ENCODE measurements around the gene MOBP.

Gene MOBP

DNA sequence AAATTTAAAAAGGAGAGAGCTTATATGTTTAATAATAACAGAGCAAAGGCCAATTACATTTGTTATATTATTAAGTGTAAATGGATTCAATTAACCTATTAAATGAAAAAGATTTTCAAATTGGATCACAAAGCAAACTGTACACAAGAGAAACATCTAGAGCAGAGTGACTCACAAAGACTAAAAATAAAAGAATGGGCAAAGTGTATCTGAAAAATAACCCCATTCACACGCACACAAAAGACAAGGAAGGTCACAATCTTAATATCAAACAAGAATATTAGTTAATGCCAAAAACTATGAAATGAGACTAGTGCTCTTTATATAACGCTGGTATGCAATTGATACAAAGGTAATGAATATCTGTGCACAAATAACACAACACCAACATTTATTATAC is 65.7 kb downstream of the MOBP start:
- no peak for DNase-seq (ENCODE audit: low read depth)
- H3K4me3 ChIP-seq (ENCODE audit: low read length) = no peak overlapping the region
- TF ChIP-seq, protein P1, sequence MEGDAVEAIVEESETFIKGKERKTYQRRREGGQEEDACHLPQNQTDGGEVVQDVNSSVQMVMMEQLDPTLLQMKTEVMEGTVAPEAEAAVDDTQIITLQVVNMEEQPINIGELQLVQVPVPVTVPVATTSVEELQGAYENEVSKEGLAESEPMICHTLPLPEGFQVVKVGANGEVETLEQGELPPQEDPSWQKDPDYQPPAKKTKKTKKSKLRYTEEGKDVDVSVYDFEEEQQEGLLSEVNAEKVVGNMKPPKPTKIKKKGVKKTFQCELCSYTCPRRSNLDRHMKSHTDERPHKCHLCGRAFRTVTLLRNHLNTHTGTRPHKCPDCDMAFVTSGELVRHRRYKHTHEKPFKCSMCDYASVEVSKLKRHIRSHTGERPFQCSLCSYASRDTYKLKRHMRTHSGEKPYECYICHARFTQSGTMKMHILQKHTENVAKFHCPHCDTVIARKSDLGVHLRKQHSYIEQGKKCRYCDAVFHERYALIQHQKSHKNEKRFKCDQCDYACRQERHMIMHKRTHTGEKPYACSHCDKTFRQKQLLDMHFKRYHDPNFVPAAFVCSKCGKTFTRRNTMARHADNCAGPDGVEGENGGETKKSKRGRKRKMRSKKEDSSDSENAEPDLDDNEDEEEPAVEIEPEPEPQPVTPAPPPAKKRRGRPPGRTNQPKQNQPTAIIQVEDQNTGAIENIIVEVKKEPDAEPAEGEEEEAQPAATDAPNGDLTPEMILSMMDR (conservative IDR thresholded peaks at IDR 0.05; ENCODE audit: low read depth, low read length) = no peak

DNA sequence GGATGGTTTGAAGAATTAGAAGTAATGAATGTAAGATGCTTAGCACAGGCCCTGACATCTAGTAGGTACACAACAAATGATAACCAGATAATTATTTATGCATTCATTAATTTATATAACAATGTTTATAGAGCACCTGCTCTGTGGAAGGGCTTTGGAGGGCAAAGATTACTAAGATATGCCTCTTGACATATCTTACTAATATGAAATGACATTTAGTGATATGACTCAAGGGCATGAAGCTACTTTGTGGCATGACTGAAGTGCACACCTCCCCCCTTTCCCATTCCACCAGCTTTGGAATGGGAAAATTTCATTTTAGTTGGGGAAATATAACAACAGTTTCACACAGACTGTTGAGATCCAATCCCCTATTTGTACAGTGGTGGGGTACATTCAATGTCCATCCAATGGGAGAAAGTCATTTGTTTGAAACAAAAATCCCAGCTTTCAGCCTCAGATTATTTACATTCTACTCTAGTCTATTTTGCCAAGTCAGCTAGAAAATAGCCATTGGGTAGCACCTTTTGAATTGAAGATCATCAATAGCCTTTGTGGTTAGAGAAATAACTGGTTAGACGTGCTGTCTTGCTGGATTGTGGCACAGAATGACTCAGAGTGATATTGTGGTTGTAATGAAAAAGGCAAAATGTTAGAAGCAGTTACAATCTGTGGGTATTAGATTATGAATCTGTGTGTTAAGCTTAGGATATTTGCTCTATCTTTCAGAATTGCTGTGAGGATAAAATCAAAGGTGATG is 72.9 kb downstream of the MOBP start:
- DNase-seq (ENCODE audit: low read depth) = no peak
- H3K4me3 ChIP-seq (ENCODE audit: low read length) = no peak overlapping the region
- TF ChIP-seq, protein P1 (conservative IDR thresholded peaks at IDR 0.05; ENCODE audit: low read depth, low read length) = no peak

DNA sequence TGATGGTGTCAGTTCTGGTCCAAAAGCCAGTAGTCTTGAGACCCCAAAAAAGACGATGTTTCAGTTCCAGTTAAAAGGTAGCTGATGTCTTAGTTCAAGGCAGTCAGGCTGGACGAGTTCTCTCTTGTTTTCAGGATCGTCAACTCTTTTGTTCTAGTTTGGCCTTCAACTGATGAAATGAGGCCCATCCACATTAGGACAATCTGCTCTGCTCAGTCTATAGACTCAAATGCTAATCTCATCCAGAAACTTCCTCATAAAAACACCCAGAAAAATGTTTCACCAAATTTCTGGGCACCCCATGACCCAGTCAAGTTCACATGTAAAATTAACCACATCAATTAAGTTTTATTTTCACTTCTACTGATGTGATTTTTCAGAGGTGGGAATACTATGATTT is 74.0 kb downstream of the MOBP start:
- TF ChIP-seq, protein P1 (conservative IDR thresholded peaks at IDR 0.05; ENCODE audit: low read depth, low read length) = no peak
- H3K4me3 ChIP-seq (ENCODE audit: low read length) = no peak overlapping the region

DNA sequence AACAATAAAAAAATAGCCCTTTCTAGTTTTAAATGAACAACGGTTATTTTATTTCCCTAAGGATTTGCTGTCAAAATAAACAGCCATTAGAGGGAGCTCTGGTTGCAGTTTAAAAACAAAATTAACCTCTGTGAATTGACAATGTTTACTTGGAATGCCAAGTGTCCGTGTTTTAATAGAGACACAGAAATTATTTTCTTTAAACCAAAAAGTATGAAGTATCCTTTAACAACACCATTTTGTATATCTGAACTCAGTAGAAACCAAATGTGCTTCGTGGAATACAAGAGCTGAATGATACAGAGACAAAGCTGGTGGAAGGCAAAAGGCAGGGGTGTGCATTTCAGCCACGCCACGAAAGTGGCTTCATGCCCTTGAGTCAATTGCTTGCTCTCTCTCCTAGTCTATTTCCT is 74.4 kb downstream of the MOBP start:
- no peak overlapping the region for H3K4me3 ChIP-seq (ENCODE audit: low read length)
- TF ChIP-seq, protein P1 (conservative IDR thresholded peaks at IDR 0.05; ENCODE audit: low read depth, low read length) = peak; percentile 58
- DNase-seq (ENCODE audit: low read depth) = no peak

More for the DNA sequence above, 74.0 kb downstream of the MOBP start:
- no peak for DNase-seq (ENCODE audit: low read depth)

DNA sequence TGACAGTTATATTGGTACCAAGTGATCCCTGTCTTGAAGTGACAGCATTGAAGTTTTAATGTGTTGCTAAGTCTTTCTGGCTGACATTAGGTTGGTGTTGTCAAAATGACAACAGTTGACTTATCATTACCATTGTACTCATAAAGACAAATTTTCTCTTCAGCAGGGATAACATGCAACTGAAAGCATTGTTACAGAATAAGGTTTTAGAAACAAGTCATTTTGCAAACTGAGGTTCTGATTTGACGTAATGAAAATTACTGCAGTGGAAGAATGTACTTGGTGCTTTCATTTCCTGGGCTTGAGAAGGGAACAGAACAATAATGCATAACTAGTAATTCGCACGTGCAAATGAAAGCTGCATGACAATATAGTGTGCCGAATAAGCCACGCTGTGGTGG is 75.1 kb downstream of the MOBP start:
- TF ChIP-seq, protein P1 (conservative IDR thresholded peaks at IDR 0.05; ENCODE audit: low read depth, low read length) = no peak
- DNase-seq (ENCODE audit: low read depth) = no peak
- H3K4me3 ChIP-seq (ENCODE audit: low read length) = no peak overlapping the region

DNA sequence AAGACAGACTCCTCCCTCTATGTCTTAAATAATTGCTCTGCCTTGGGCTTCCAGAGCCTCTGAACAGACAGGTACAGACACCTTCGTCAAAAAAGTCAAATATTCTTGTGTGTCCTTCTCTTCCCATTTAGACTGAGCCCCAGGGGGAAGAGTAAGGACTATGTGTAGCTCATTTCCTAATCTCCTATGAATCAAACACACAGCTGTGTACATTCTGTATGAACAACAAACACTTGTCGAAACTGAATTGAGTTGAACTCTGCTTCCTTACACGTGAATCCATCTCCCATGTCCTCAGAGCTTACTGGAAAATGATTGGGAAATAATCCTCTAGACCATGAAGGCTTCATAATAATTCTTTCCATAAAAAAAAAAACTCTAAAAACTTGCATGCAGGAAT is 80.8 kb downstream of the MOBP start:
- TF ChIP-seq, protein P1 (conservative IDR thresholded peaks at IDR 0.05; ENCODE audit: low read depth, low read length) = no peak
- no peak for DNase-seq (ENCODE audit: low read depth)
- no peak overlapping the region for H3K4me3 ChIP-seq (ENCODE audit: low read length)

DNA sequence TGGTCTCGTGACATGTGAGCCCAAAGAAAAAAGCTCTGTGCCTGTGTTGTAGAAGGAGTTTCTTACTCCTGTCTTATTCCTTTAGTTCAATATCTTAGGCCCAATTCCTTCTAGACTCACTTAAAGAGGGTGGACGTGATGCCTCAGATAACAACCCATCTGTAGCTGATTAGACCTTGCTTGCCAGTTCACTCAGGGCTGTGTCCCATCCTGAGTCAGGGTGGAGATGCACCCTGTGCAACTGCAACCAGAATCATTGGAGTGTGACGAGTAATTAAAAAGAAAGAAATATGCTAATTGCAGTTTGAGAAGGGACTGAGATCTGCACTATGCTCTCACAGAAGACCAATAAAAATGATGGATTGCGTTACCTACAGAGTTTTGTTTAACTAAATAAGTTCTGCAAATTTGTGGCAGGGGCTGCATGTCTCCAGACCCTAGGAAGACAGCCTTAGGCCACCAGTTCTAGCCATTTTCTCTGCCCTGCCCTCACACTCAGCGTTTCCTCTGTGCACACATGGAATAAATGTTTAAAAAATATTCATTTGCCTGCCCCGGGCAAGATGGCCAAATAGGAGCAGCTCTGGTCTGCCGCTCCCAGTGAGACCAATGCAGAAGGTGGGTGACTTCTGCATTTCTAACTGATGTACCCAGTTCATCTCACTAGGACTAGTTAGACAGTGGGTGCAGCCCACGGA is 83.0 kb downstream of the MOBP start:
- TF ChIP-seq, protein P1 (conservative IDR thresholded peaks at IDR 0.05; ENCODE audit: low read depth, low read length) = no peak
- DNase-seq (ENCODE audit: low read depth) = no peak
- no peak overlapping the region for H3K4me3 ChIP-seq (ENCODE audit: low read length)

All from retinal pigment epithelial cell (primary cell).